GM12873 (cell line): ENCODE measurements around the gene ANO1.
A peak's percentile ranks its signal among the peaks of the same experiment; 100 is the strongest.

Source experiments
- CTCF ChIP-seq: IDR thresholded peaks from 2 replicates; pipeline ENCODE4 v1.5.1; 2012; ENCODE audit warnings: low read depth, mild to moderate bottlenecking, moderate library complexity, low read length, control low read depth; ENCODE audit not compliant: insufficient read depth; ENCODE audit errors: missing control alignments

Gene ANO1

GRCh38 chr11:70173018-70173417, 94.9 kb downstream of the ANO1 start:
- no peak for TF ChIP-seq CTCF

- no peak for TF ChIP-seq CTCF
Observed at GRCh38 chr11:70174547-70175235, 96.6 kb downstream of the ANO1 start.

DNA sequence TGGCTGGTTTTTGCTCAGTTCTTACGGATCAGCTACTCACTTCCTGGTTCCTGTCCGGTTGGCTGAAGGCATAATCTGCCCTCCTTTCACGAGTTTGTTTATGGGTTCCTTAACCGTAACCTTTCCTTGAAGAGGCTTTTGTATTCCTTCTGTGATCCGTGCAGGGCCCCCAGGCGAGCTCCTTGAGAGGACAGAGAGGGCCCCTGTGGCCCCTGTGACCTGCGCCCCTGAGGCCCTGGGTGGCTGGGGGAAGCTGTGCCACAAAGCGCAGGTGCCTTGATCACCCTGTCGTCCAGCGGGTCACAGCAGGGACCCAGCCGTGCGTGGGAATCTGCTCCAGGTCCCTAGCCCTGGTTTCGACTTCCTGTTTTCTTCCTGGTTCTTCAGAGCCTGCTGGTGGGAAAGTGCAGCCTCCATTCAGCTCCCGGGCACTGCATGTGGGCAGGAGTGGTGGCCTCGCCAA, 97.2 kb downstream of the ANO1 start:
- no peak for TF ChIP-seq CTCF

DNA sequence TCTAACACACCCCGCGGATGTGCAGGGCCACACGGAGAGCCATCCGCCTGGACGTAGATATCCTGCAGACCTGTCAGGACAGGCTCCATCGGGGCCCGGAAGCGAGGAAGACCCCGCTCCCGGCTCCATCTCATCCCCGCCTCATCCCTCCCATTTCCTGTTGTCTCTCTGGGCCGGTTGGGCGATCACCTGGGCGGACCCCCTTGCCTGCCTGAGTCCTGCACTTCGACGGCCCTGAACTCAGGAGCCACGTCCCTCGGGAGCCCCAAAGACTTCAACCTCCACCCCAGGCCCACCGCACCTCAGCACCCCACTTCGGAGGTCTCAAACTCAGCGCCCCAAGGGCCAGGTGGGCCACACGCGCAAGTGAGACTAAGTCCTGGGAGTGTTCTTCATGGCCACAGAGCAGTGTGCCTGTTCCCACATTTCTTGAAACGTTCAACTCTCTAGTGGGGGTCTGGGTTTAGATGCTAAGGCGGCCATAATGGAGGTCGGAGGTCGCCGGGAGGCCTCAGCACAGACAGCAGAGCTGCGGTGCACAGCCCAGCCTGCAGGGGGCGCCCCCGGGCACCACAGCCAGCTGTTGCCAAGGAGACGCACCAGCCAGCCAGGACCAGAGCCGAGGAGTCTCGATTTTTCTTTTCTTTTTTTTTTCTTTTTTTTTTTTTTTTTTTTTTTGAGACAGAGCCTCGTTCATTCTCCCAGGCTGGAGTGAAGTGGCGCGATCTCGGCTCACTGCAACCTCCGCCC, 99.0 kb downstream of the ANO1 start:
- TF ChIP-seq CTCF: peak; percentile 78

DNA sequence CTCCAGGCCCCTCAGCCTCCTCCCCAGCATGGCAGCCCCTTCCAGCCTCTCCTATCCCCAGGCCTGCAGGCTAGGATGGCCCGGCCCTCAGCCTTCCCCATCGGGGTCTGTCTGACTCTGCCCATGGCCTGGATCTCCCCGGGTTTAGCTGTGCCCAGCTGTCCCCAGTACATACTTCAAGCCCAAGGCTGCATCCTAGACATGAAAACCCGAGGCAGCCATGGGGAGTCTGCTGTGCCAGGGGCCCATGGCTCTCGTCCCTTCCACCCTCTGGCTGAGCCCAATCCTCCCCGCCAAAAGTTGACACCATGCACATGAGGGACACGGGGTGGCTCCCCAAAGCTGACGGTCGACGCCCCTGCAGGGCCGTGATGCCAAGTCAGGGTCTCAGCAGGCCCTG, 102.8 kb downstream of the ANO1 start:
- no peak for TF ChIP-seq CTCF

DNA sequence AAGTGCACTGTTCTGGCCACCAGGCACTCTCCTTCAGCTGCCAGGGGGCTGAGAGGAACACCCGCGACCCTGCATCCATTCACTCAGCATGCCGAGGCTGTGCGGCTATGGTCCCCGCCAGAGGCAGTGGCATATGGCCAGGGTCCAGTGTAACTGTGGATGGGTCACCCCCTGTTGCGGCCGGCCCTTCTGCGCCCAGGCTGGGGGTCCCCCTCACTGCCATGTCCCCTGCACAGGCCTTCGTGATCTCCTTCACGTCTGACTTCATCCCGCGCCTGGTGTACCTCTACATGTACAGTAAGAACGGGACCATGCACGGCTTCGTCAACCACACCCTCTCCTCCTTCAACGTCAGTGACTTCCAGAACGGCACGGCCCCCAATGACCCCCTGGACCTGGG, 104.1 kb downstream of the ANO1 start:
- no peak for TF ChIP-seq CTCF

GRCh38 chr11:70183032-70183431, 104.9 kb downstream of the ANO1 start:
- TF ChIP-seq CTCF: no peak
